ENCODE results near the gene RAB38.

RAB38 gene

GRCh38 chr11:88174709-88175568 is at the start of gene RAB38:
RAB38 (minus strand) TSS chr11:88175443; CDS start chr11:88175384, 59 bp downstream.
- DNase-seq = no peak

DNA sequence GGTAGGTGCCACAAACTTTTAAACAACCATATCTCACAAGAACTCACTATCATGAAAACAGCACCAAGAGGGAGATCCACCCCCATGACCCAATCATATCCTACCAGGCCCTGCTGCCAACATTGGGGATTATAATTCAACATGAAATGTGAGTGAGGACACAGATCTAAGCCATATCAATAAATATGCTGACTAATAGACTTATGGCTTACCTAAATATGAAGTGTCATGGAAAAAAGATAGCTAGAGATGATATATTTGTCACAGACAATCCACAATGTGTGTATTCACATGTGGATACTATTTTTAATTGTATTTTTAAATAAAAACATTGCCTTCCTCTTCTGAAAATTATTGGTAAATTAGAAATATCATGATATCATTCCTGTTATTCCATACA is 38.2 kb upstream of the RAB38 start:
- no peak for DNase-seq

DNA sequence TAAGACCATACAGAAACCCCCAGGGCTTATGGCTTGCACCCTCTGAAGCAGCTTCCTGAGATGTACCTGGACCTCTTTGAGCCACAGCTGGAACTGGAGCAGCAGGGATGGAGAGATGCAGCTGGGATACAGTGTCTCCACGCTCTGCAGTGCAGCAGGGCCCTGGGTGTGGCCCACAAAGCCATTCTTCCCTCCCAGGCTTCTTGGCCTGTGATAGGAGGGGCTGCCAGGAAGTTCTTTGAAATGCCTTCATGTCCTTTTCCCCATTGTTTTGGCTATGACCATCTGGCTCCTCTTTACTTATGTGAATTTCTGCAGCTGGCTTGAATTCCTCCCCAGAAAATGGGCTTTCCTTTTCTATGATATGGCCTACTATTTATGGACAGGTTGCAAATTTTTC is 37.1 kb upstream of the RAB38 start:
- no peak for DNase-seq

GRCh38 chr11:88208745-88209144 is 33.5 kb upstream of the RAB38 start:
- no peak for DNase-seq

DNA sequence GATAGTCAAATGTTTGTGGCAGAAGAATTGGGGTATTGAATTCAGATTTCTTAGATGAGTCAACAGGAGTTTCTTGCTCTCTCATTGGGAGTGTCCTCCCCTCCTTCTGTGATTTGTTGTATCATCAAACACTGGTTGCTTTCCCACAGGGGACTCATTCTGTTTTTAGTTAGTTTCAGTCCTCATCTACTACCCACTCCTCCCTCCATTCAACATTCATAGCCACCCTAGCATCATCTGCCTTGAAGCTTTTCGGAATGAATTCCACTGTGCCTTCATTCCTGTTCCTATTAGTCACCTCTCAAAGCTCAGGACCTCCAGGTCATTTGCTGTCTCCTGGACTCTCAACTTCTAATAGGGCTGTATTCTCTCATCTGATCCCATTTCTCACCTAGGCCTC is 31.5 kb upstream of the RAB38 start:
- no peak for DNase-seq

- DNase-seq = no peak
These were observed 29.1 kb upstream of the RAB38 start for GRCh38 chr11:88204353-88204752.

DNA sequence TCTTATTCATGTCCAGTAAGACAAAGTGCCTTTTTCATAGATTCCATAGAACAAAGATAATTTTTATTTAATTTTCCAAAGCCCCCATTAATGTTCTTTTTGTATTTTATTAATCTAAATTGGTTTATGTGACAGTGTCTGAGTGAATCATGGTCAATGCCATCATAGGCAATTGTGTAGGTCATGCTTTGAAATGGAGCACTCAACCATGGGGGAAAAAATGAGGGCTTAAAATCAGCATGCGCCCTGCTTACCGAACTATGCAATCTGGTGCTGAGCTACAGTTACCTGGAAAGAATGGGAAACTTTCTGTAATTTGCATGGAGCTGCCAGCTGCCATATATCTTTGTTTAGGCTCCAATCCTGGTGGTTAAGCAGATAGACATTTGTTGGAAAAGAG is 28.4 kb upstream of the RAB38 start:
- DNase-seq = no peak

DNA sequence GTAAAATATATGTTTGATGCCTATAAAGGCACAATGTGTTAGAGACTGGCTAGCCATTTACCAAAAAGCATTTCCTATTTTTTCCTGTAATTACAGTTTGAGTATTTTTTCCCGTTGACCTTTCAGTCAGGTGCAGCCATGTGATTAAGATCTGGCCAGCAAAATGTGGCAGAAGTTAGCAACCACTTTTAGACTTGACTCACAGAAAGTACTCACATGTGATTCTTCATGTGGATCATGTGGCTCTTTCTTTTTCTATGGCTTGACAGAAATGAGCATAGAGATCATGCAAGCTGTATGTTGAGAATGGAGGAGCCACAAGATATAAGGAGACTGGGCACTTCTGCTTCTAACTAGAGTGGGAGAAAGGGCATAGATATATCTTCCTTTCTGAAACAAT is 27.3 kb upstream of the RAB38 start:
- no peak for DNase-seq

- DNase-seq = no peak
These were observed 21.1 kb upstream of the RAB38 start for GRCh38 chr11:88196393-88196792.

- DNase-seq = no peak
These were observed 20.7 kb upstream of the RAB38 start for GRCh38 chr11:88195908-88196307.

DNA sequence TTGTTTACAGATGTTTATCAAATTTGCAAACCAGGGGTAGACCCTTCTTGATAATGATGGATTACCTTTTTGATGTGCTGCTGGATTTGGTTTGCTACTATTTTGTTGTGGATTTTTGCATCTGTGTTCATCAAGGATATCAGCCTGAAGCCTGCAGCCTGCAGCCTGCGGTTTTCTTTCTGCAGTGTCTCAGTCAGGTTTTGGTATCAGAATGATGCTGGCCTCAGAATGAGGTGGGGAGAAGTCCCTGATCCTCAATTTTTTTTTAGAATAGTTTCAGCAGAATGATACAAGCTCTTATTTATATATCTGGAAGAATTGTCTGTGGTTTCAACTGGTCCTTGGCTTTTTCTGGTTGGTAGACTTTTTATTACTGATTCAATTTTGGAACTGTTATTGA is 19.7 kb upstream of the RAB38 start:
- DNase-seq = no peak

GRCh38 chr11:88193278-88193677 is 18.0 kb upstream of the RAB38 start:
- no peak for DNase-seq

DNA sequence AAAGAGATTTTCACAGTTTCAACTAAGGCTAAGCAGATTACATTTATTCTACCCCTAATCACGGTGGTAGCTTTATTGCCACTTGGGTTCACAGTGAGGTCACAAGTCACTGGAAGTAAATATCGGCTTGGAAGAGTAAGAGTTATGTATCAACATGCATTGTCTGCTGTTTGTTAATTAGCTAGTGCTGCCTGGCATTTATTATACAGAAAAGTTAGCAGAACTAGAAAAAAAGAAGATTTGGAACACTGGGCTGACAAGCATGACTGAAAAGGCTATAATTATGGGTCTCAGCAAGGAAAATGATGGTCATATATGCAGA is 13.7 kb upstream of the RAB38 start:
- DNase-seq = no peak

DNA sequence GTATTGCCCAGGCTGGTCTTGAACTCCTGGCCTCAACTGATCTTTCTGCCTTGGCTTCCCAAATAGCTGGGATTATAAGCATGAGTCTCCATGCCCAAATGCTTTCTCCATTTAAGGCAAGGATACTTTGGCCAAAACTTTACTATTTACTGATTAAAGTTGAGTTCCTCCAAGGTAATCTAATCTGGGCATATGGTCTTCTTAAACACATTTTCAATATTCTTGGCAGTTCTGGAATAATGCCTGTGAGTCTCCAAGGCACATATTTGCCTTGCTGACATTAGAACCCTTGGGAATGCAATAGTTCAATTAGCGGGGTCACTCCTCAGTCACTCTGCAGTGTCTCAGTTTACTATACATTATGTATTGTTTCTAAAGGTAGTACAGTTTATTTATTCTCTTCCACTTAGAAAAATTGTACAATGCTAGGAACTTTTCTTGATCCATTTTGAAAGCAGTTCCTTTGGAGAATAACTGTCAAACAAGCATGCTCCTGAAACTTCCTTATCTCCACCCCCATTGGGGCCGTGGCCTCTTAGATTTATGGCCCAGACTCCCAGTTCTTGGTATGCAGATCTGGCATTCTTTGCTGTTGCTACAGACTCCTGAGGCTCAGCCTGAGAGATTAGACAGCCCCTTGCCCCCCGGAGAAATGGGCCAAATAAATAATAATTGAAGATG is 13.1 kb upstream of the RAB38 start:
- no peak for DNase-seq

DNA sequence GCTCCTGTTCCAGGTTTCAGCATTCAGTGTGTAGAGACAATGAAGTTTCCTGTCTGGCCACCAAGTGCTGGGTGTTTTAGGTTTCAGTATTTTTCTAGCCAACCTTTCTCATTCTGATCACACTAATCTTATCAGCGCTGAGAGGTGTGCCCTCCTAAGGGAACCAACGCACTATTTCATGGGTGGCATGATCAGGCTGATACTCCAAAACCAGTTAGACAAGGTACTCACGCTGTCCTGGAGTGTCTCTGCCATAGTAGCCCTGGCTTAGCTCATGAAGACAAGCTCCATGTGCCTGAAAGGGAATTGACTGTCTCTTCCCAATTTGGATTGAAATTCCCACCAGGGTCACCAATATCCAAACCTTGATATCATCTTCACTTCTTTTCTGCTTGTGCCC is 8.0 kb upstream of the RAB38 start:
- DNase-seq = no peak

GRCh38 chr11:88181776-88182175 is 6.5 kb upstream of the RAB38 start:
- DNase-seq = no peak

DNA sequence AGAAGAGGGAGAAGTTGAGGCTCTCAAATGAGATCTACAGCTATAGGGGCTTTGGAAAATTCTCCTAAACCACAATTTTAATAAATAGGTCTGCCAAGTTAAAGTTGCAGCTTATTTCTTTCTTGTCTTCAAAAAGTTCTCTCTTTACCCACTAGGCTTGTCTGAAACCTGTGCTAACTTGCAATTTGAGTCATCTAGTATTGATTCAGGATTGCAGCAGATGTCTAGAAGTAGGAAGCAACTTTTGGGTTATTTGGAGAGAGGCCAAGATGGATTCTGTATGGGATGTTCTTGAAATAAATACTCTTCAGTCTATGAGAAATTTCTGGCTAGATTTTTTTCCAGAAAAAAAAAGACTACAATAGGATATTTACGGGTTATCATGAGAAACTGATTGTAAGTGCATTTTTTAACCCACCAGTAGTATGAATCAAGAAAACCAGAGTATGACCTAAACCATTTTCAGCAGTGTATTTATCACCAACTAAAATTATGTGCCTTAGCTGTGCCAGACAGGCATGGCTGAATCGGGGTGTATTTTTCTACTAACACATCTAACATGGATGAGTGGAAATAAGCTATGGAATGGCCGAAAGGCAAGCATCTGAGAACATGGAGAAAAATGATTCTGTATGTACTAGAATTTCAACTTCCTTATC is 4.9 kb upstream of the RAB38 start:
- no peak for DNase-seq

DNA sequence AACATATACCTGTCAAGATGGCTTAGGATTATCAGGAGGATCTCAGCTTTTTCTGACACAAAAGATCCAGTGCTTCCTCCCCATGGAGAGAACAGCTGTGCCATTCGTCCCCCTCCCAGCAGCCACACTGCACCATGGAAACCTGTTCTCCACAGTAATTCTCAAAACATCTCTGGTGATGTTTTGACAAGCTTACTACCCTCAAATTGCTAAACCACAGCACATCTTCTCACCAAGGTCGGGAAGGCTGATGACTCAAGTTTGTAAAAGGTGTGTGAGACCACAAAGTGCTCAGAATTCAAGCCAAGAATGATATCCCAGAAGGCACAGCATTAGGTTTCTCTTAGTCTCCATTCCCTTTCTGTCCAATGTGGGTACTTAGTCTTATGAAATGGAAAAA is 3.9 kb upstream of the RAB38 start:
- DNase-seq = no peak

- no peak for DNase-seq
These were observed 2.9 kb upstream of the RAB38 start for GRCh38 chr11:88178191-88178590.

GRCh38 chr11:88175569-88176075 is 379 bp upstream of the RAB38 start:
- no peak for DNase-seq

DNA sequence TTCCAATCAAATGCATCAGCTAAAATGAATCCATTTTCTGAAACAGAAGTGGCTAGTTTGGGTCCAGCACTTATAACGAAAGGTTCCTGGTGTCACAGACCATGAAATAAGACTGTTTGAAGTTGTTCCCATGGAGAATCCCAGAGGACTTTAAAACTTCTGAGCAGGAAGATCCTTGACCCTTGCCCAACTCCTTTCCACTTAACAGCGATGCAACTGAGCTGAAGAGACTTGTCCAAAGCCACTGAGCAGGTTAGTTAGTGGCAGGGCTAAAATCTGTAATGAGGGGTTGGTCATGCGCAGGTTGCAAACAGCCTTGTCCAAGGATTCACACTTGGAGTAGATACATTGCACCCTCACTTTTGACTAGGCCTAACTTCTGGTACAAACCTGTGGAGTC is 1.3 kb downstream of the RAB38 start:
- no peak for DNase-seq

DNA sequence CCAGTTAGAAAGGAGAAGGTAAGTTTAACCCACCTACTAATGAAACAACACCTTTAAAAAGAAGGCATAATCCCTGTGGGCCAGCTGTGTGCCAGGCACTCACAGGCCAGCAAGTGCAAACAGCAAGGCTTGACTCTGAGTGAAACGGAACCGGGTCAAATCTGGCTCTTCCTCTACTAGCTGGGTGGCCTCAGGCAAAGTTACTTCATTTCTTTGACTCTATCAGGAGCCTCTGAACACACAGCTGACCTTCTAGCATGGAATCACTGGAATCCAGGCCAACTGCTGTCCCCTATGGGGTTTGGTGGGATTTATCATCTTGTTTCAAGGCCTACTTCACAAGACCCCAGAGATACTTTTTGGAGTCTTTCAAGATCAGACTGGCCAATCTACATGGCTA is 3.3 kb downstream of the RAB38 start:
- no peak for DNase-seq

- DNase-seq = no peak
These were observed 4.6 kb downstream of the RAB38 start for GRCh38 chr11:88170673-88171072.

GRCh38 chr11:88169881-88170280 is 5.4 kb downstream of the RAB38 start:
- no peak for DNase-seq
